GM12878 (cell line): ENCODE measurements around the gene XPNPEP1.

Source experiments
- BCL3 ChIP-seq: IDR thresholded peaks from 2 replicates; pipeline ENCODE4 v1.6.1; 2011; ENCODE audit warnings: borderline replicate concordance, low read depth, mild to moderate bottlenecking, moderate library complexity, low read length; ENCODE audit not compliant: insufficient read depth, poor library complexity, severe bottlenecking
- CTCF ChIP-seq, 3 experiments: IDR thresholded peaks in 2 of 3; conservative IDR thresholded peaks in 1 of 3; 2 replicates each; pipeline ENCODE4 v1.5.1; 2011; ENCODE audit warnings: low read depth in 3 of 3, low read length in 3 of 3, mild to moderate bottlenecking in 3 of 3, control low read depth in 2 of 3, moderate library complexity in 2 of 3, inconsistent platforms in 1 of 3, mixed read lengths in 1 of 3; ENCODE audit not compliant: control insufficient read depth in 2 of 3, insufficient read depth in 1 of 3; ENCODE audit errors: extremely low read depth in 1 of 3
- HDAC6 ChIP-seq: fragments of 200-600 bp; sonication (generic); IDR thresholded peaks from one replicate; pipeline ENCODE4 v1.8.0; 2017; ENCODE audit warnings: antibody characterized with exemption; ENCODE audit not compliant: unreplicated experiment
- MLLT1 ChIP-seq: fragments of 450-650 bp; IDR thresholded peaks from 2 replicates; pipeline ENCODE4 v1.6.1; 2016; ENCODE audit warnings: mild to moderate bottlenecking
- RAD21 ChIP-seq: IDR thresholded peaks from 2 replicates; pipeline ENCODE4 v1.6.1; 2011; ENCODE audit warnings: mild to moderate bottlenecking, low read depth, low read length, moderate library complexity; ENCODE audit not compliant: insufficient read depth
- SREBF1 ChIP-seq: IDR thresholded peaks from 2 replicates; pipeline ENCODE4 v1.6.1; 2012; ENCODE audit warnings: mild to moderate bottlenecking, low read length
- ZBTB33 ChIP-seq: fragments of 450-650 bp; IDR thresholded peaks from 2 replicates; pipeline ENCODE4 v1.6.1; 2017; ENCODE audit warnings: mild to moderate bottlenecking

- TF ChIP-seq HDAC6 (no peak), CTCF (IDR thresholded peaks at IDR 0.05 in 2 of 3, conservative IDR thresholded peaks at IDR 0.05 in 1 of 3; ENCODE audit: control insufficient read depth in 2 of 3, extremely low read depth in 1 of 3, insufficient read depth in 1 of 3, low read depth in 3 of 3, low read length in 3 of 3) (no peak), MLLT1 (no peak), SREBF1 (no peak), ZBTB33 (no peak), RAD21 (no peak), BCL3 (no peak)
Observed at GRCh38 chr10:109877546-109877945, 45.8 kb downstream of the XPNPEP1 start.
